ENCODE measurements around the gene GTPBP3. TPM values are rescaled to one million over a fixed set of nuclear protein-coding genes. Genes with fewer than 3 reads are reported as not detected.
A peak's percentile ranks its signal among the peaks of the same experiment; 100 is the strongest.

Gene GTPBP3
- total and polyA plus RNA-seq, 9 of the 15 experiments (the other 6 are each of a cell fraction or from before 2014, with no cell fraction given) = 4.9 to 124 (median 22.6) TPM

DNA sequence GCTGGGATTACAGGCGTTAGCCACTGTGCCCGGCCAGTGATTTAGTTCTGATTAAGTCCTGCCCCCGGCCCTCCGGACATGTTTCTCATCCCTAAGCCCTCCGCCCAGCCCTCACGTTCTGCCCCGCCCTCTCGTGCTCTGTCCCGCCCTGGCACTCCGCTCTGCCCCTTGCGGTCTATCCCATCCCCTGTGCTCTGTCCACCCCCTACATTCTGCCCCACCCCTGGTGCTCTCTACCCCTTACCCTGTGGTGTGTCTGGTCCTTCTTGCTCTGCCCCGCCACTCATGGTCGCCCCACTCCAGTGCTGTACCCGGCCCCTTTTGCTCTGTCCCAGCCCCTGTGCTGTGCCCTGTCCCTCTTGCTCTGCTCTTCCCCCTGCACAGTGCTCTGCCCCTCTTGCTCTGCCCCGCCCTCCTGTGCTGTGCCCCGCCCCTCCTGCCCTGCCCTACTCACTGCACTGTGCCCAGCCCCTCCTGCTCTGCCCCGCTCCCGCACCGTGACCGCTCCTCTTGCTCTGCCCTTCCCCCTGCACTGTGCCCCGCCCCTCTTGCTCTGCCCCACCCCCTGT lies 3.0 kb downstream of the GTPBP3 start (continued):
- TF ChIP-seq HOXB6 (CRISPR knock-in tag; IDR thresholded peaks at IDR 0.05; ENCODE audit: borderline replicate concordance) (no peak), SMARCA4 (IDR thresholded peaks at IDR 0.05) (no peak), NELFE (IDR thresholded peaks at IDR 0.05; ENCODE audit: insufficient read depth, insufficient read length) (no peak), PTRF (tag; IDR thresholded peaks at IDR 0.05) (no peak)
- TF ChIP-seq, protein P1, sequence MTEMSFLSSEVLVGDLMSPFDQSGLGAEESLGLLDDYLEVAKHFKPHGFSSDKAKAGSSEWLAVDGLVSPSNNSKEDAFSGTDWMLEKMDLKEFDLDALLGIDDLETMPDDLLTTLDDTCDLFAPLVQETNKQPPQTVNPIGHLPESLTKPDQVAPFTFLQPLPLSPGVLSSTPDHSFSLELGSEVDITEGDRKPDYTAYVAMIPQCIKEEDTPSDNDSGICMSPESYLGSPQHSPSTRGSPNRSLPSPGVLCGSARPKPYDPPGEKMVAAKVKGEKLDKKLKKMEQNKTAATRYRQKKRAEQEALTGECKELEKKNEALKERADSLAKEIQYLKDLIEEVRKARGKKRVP (CRISPR knock-in tag; IDR thresholded peaks at IDR 0.05) = no peak

DNA sequence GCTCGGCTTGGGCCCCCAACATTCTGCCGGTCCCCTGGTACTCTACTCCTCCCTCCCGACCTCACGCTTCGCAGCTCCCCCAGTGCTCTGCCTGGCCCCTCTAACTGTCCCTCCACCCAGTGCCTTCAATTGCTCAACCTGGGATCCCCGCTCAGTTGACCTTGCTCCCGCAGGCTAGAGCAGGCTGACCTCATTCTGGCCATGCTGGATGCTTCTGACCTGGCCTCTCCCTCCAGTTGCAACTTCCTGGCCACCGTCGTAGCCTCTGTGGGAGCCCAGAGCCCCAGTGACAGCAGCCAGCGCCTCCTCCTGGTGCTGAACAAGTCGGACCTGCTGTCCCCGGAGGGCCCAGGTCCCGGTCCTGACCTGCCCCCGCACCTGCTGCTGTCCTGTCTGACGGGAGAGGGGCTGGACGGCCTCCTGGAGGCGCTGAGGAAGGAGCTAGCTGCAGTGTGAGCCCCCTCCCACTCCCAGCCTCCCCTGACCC lies 3.6 kb downstream of the GTPBP3 start:
- peak; percentile 30; the same call in 1 of the 2 replicates for TF ChIP-seq POLR2G (IDR thresholded peaks at IDR 0.05; ENCODE audit: low read depth, low read length)
- TF ChIP-seq, protein P2, sequence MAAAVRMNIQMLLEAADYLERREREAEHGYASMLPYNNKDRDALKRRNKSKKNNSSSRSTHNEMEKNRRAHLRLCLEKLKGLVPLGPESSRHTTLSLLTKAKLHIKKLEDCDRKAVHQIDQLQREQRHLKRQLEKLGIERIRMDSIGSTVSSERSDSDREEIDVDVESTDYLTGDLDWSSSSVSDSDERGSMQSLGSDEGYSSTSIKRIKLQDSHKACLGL (CRISPR knock-in tag; IDR thresholded peaks at IDR 0.05; ENCODE audit: borderline replicate concordance, poor library complexity, severe bottlenecking) = no peak
- no peak for TF ChIP-seq SRSF3 (IDR thresholded peaks at IDR 0.05; ENCODE audit: insufficient read depth, low read length)
- no peak for TF ChIP-seq YY1 (IDR thresholded peaks at IDR 0.05; ENCODE audit: borderline replicate concordance in 1 of 3, control insufficient read depth in 1 of 3, extremely low read depth in 1 of 3, insufficient read depth in 3 of 3, insufficient read length in 1 of 3, insufficient replicate concordance in 2 of 3, low read depth in 1 of 3, low read length in 2 of 3)
- no peak for TF ChIP-seq KDM1A (IDR thresholded peaks at IDR 0.05)
- TF ChIP-seq, protein P3, sequence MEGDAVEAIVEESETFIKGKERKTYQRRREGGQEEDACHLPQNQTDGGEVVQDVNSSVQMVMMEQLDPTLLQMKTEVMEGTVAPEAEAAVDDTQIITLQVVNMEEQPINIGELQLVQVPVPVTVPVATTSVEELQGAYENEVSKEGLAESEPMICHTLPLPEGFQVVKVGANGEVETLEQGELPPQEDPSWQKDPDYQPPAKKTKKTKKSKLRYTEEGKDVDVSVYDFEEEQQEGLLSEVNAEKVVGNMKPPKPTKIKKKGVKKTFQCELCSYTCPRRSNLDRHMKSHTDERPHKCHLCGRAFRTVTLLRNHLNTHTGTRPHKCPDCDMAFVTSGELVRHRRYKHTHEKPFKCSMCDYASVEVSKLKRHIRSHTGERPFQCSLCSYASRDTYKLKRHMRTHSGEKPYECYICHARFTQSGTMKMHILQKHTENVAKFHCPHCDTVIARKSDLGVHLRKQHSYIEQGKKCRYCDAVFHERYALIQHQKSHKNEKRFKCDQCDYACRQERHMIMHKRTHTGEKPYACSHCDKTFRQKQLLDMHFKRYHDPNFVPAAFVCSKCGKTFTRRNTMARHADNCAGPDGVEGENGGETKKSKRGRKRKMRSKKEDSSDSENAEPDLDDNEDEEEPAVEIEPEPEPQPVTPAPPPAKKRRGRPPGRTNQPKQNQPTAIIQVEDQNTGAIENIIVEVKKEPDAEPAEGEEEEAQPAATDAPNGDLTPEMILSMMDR (IDR thresholded peaks at IDR 0.05 in 2 of 3, conservative IDR thresholded peaks at IDR 0.05 in 1 of 3; ENCODE audit: insufficient read depth in 2 of 3, low read depth in 1 of 3, low read length in 3 of 3) = peak in 1 of 3 experiments; percentile 13; a peak in 1 of 6 replicates
- H3K27ac ChIP-seq (ENCODE audit: extremely low read depth, low read depth, low read length) = no peak overlapping the region
- peak overlapping the region in 1 of 2 experiments; percentile 39; a peak in 1 of 4 replicates for H3K9ac ChIP-seq (ENCODE audit: insufficient read depth in 1 of 2, low read depth in 2 of 2, low read length in 2 of 2)
- FAIRE-seq (no peak), DNase-seq (ENCODE audit: extremely low read depth in 1 of 4, low spot score in 3 of 4) (no peak), ATAC-seq (no peak)
- 69% methylated on average over 14 of the region's 17 CpGs for WGBS (ENCODE audit: insufficient coverage, low coverage, missing lambda C conversion rate)
- H3K4me3 ChIP-seq = no peak overlapping the region
- no peaks in the 10 kb centered on the region for H3K9me1 ChIP-seq (ENCODE audit: control insufficient read depth, insufficient read depth, low read length)
- no peaks in the 10 kb centered on the region for H3K9me3 ChIP-seq (replicated peaks; ENCODE audit: control insufficient read depth, insufficient read depth, low read depth, low read length)
- in situ Hi-C loops (cut with MboI) (no loop called here), intact Hi-C loops (cut with micrococcal nuclease) (no loop called here)
- peaks cover 20% of the 10 kb centered on the region for H3K79me2 ChIP-seq (ENCODE audit: control insufficient read depth, insufficient read depth, low read length)
- peaks cover 24% of the 10 kb centered on the region; the same call in 1 of the 3 replicates for H3K36me3 ChIP-seq (ENCODE audit: control insufficient read depth, insufficient read depth, low read length)
- no peaks in the 10 kb centered on the region; the same call in 1 of the 2 replicates for H4K20me1 ChIP-seq (replicated peaks; ENCODE audit: control insufficient read depth, insufficient read depth, low read length)
- ChIA-PET CTCF (ENCODE audit: low intra/inter-chr PET ratio) (no interaction called here), POLR2A (interaction anchor here (0.5 kb wide), 1 partner anchor 13 kb away, joined by 4 read pairs; no protein-coding TSS in a partner anchor)
- no peaks in the 10 kb centered on the region for H3K27me3 ChIP-seq (ENCODE audit: control insufficient read depth in 2 of 2, insufficient read depth in 2 of 2, low read length in 2 of 2)
- no TSS peak for BruUV-seq (replicated peaks)
- H3K4me2 ChIP-seq (ENCODE audit: insufficient read depth, low read length) = no peak overlapping the region
- H2AFZ ChIP-seq (ENCODE audit: low read depth, low read length) = no peak overlapping the region
- peaks cover 7 to 44% of the 10 kb centered on the region in 2 experiments; a peak in 4 of 5 replicates for H3K4me1 ChIP-seq (replicated peaks in 1 of 2; ENCODE audit: control insufficient read depth in 2 of 2, insufficient read depth in 2 of 2, low read length in 2 of 2)
